ENCODE data around the gene PKM. TPM values are rescaled to one million over a fixed set of nuclear protein-coding genes. Genes with fewer than 3 reads are reported as not detected.

The PKM gene
- polyA plus RNA-seq, 1 donor (not counting 4 experiments of a cell fraction or from before 2014, with no cell fraction given): 3,352 TPM

- no peaks in the 10 kb centered on the region for H4K20me1 ChIP-seq (ENCODE audit: control insufficient read depth, extremely low read depth, insufficient read depth, low read length)
- H3K27ac ChIP-seq (ENCODE audit: control insufficient read depth, insufficient read depth, low read length): no peak overlapping the region
- peaks cover 11% of the 10 kb centered on the region for H3K4me1 ChIP-seq (ENCODE audit: control insufficient read depth, extremely low read depth, insufficient read depth, low read length)
- dilution Hi-C loops (cut with MboI; ENCODE audit: extremely low pct_ligation_motif_present, low sequenced_read_pairs): no loop called here
- no peak overlapping the region for H2AFZ ChIP-seq (ENCODE audit: control insufficient read depth, low read length)
- DNase-seq (ENCODE audit: low read depth, low spot score): no peak
- H3K9me3 ChIP-seq (ENCODE audit: control insufficient read depth, low read depth, low read length): no peaks in the 10 kb centered on the region
- no peak overlapping the region for H3K4me2 ChIP-seq (ENCODE audit: control insufficient read depth, extremely low read depth, insufficient read depth, low read depth, low read length)
- no peak for TF ChIP-seq EZH2 (IDR thresholded peaks at IDR 0.05; ENCODE audit: low read length)
- TF ChIP-seq, protein P1, sequence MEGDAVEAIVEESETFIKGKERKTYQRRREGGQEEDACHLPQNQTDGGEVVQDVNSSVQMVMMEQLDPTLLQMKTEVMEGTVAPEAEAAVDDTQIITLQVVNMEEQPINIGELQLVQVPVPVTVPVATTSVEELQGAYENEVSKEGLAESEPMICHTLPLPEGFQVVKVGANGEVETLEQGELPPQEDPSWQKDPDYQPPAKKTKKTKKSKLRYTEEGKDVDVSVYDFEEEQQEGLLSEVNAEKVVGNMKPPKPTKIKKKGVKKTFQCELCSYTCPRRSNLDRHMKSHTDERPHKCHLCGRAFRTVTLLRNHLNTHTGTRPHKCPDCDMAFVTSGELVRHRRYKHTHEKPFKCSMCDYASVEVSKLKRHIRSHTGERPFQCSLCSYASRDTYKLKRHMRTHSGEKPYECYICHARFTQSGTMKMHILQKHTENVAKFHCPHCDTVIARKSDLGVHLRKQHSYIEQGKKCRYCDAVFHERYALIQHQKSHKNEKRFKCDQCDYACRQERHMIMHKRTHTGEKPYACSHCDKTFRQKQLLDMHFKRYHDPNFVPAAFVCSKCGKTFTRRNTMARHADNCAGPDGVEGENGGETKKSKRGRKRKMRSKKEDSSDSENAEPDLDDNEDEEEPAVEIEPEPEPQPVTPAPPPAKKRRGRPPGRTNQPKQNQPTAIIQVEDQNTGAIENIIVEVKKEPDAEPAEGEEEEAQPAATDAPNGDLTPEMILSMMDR (optimal IDR thresholded peaks at IDR 0.05 in 1 of 3, IDR thresholded peaks at IDR 0.05 in 1 of 3, conservative IDR thresholded peaks at IDR 0.05 in 1 of 3; ENCODE audit: extremely low read depth in 1 of 3, insufficient read depth in 2 of 3, low read length in 3 of 3): no peak
- H3K4me3 ChIP-seq (ENCODE audit: control insufficient read depth in 2 of 3, extremely low read depth in 1 of 3, insufficient read depth in 2 of 3, low read depth in 1 of 3, low read length in 3 of 3): no peak overlapping the region
- no peaks in the 10 kb centered on the region for H3K36me3 ChIP-seq (ENCODE audit: control insufficient read depth in 2 of 2, extremely low read depth in 1 of 2, insufficient read depth in 2 of 2, low read length in 2 of 2)
- H3K9ac ChIP-seq (ENCODE audit: control insufficient read depth, extremely low read depth, insufficient read depth, low read length): no peak overlapping the region
- no peak for FAIRE-seq
- H3K27me3 ChIP-seq (ENCODE audit: control insufficient read depth, extremely low read depth, insufficient read depth, low read length): no peaks in the 10 kb centered on the region
- no peaks in the 10 kb centered on the region for H3K79me2 ChIP-seq (ENCODE audit: control insufficient read depth, insufficient read depth, low read length)
- no peaks in the 10 kb centered on the region for H3K9me1 ChIP-seq (ENCODE audit: control insufficient read depth, extremely low read depth, insufficient read depth, low read length)
Measured at GRCh38 chr15:72176743-72177142, 54.2 kb downstream of the PKM start.

GRCh38 chr15:72176159-72176558, 54.8 kb downstream of the PKM start:
- H3K79me2 ChIP-seq (ENCODE audit: control insufficient read depth, insufficient read depth, low read length): no peaks in the 10 kb centered on the region
- H3K4me1 ChIP-seq (ENCODE audit: control insufficient read depth, extremely low read depth, insufficient read depth, low read length): peaks cover 11% of the 10 kb centered on the region
- no peaks in the 10 kb centered on the region for H4K20me1 ChIP-seq (ENCODE audit: control insufficient read depth, extremely low read depth, insufficient read depth, low read length)
- H3K4me2 ChIP-seq (ENCODE audit: control insufficient read depth, extremely low read depth, insufficient read depth, low read depth, low read length): no peak overlapping the region
- H2AFZ ChIP-seq (ENCODE audit: control insufficient read depth, low read length): no peak overlapping the region
- H3K9me3 ChIP-seq (ENCODE audit: control insufficient read depth, low read depth, low read length): no peaks in the 10 kb centered on the region
- no peak for FAIRE-seq
- no peak for DNase-seq (ENCODE audit: low read depth, low spot score)
- dilution Hi-C loops (cut with MboI; ENCODE audit: extremely low pct_ligation_motif_present, low sequenced_read_pairs): no loop called here
- no peak overlapping the region for H3K4me3 ChIP-seq (ENCODE audit: control insufficient read depth in 2 of 3, extremely low read depth in 1 of 3, insufficient read depth in 2 of 3, low read depth in 1 of 3, low read length in 3 of 3)
- TF ChIP-seq EZH2 (IDR thresholded peaks at IDR 0.05; ENCODE audit: low read length): no peak
- TF ChIP-seq, protein P1 (optimal IDR thresholded peaks at IDR 0.05 in 1 of 3, IDR thresholded peaks at IDR 0.05 in 1 of 3, conservative IDR thresholded peaks at IDR 0.05 in 1 of 3; ENCODE audit: extremely low read depth in 1 of 3, insufficient read depth in 2 of 3, low read length in 3 of 3): no peak
- no peaks in the 10 kb centered on the region for H3K36me3 ChIP-seq (ENCODE audit: control insufficient read depth in 2 of 2, extremely low read depth in 1 of 2, insufficient read depth in 2 of 2, low read length in 2 of 2)
- H3K9ac ChIP-seq (ENCODE audit: control insufficient read depth, extremely low read depth, insufficient read depth, low read length): no peak overlapping the region
- H3K27ac ChIP-seq (ENCODE audit: control insufficient read depth, insufficient read depth, low read length): no peak overlapping the region
- H3K9me1 ChIP-seq (ENCODE audit: control insufficient read depth, extremely low read depth, insufficient read depth, low read length): no peaks in the 10 kb centered on the region
- H3K27me3 ChIP-seq (ENCODE audit: control insufficient read depth, extremely low read depth, insufficient read depth, low read length): no peaks in the 10 kb centered on the region
